Sciatic nerve (tissue), 2 donors: Measurements from ENCODE around the gene MRPL17. TPM values are rescaled to one million over a fixed set of nuclear protein-coding genes. Genes with fewer than 3 reads are reported as not detected.

Experiments
- ATAC-seq: fragments of 200-7000 bp; cut with Tn5 transposase; one replicate; pipeline ENCODE4 v1.9.1; 2020; ENCODE audit warnings: mild to moderate bottlenecking, moderate library complexity
- DNase-seq: peaks from one replicate; pipeline ENCODE4 v3.0.0-alpha.2; 2020; ENCODE audit warnings: low spot score
- intact Hi-C: fragments of 100-400 bp; cut with DNase I; formaldehyde crosslinking; loops from one replicate; pipeline ENCODE4 v1.14.2; 2022
- total RNA-seq: library from RNA; stranded (reverse); fragmentation: NEBNext Ultra II Directional; extraction: Animal tissue kit (Norgen Biotek cat#: 25700); gene quantifications from one replicate; pipeline ENCODE4 v1.2.1, GENCODE V29; 2021
- donor health status: DM: no; HTN: no; CAD: no.
- donor health status: DM: no; HTN: no; CAD: no.

Gene MRPL17
- total RNA-seq, 1 donor from 2014 or later = 25.5 TPM

GRCh38 chr11:6640036-6640984, 42.8 kb downstream of the MRPL17 start:
- no peak for DNase-seq
- no peak for ATAC-seq
- intact Hi-C loops = no loop called here

- ATAC-seq (no peak), DNase-seq (no peak)
- intact Hi-C loops = no loop called here
Measured at GRCh38 chr11:6638429-6638828, 44.7 kb downstream of the MRPL17 start.

- ATAC-seq (peak; percentile 80), DNase-seq (no peak)
- intact Hi-C loops = no loop called here
Measured at GRCh38 chr11:6637871-6638270, 45.3 kb downstream of the MRPL17 start.

- ATAC-seq (no peak), DNase-seq (no peak)
- intact Hi-C loops = no loop called here
Measured at GRCh38 chr11:6636480-6636879, 46.7 kb downstream of the MRPL17 start.

GRCh38 chr11:6635082-6635932, 47.8 kb downstream of the MRPL17 start:
- intact Hi-C loops = no loop called here
- DNase-seq = peak; percentile 56
- ATAC-seq = peak; percentile 81

GRCh38 chr11:6634534-6634933, 48.6 kb downstream of the MRPL17 start:
- ATAC-seq (no peak), DNase-seq (no peak)
- intact Hi-C loops = no loop called here

- intact Hi-C loops = no loop called here
- ATAC-seq (no peak), DNase-seq (no peak)
Measured at GRCh38 chr11:6633422-6634408, 49.4 kb downstream of the MRPL17 start.

GRCh38 chr11:6632116-6633073, 50.7 kb downstream of the MRPL17 start:
- no peak for ATAC-seq
- intact Hi-C loops = no loop called here
- no peak for DNase-seq

GRCh38 chr11:6631361-6631890, 51.7 kb downstream of the MRPL17 start:
- no peak for ATAC-seq
- intact Hi-C loops = no loop called here
- no peak for DNase-seq

- intact Hi-C loops = no loop called here
- ATAC-seq = no peak
- no peak for DNase-seq
Measured at GRCh38 chr11:6630632-6631291, 52.4 kb downstream of the MRPL17 start.

Other genes starting within 250 kb of the MRPL17 start
- gene HPX, start 242.4 kb downstream of the MRPL17 start, total RNA-seq = 2.8 TPM
- 24.6 TPM for gene TRIM3, start 209.4 kb downstream of the MRPL17 start, total RNA-seq
- 35.0 TPM for gene ARFIP2, start 202.0 kb downstream of the MRPL17 start, total RNA-seq
- 51.5 TPM for gene TIMM10B, start 201.8 kb downstream of the MRPL17 start, total RNA-seq
- 33.1 TPM for gene DNHD1, start 186.1 kb downstream of the MRPL17 start, total RNA-seq
- gene RRP8, start 79.7 kb downstream of the MRPL17 start, total RNA-seq = 20.9 TPM
- gene ILK, start 79.6 kb downstream of the MRPL17 start, total RNA-seq = 208 TPM
- 79.4 TPM for gene TAF10, start 71.1 kb downstream of the MRPL17 start, total RNA-seq
- 100 TPM for gene TPP1, start 63.9 kb downstream of the MRPL17 start, total RNA-seq
- gene DCHS1, start 27.5 kb downstream of the MRPL17 start, total RNA-seq = 22.7 TPM
- gene OR2AG2, start 88.6 kb upstream of the MRPL17 start, total RNA-seq = not detected
- not detected for gene OR2AG1, start 99.7 kb upstream of the MRPL17 start, total RNA-seq
- gene OR6A2, start 116.3 kb upstream of the MRPL17 start, total RNA-seq = 0.18 TPM
- gene OR10A5, start 162.3 kb upstream of the MRPL17 start, total RNA-seq = not detected
- not detected for gene OR10A2, start 179.7 kb upstream of the MRPL17 start, total RNA-seq
- gene OR10A4, start 193.3 kb upstream of the MRPL17 start, total RNA-seq = not detected
- not detected for gene OR2D2, start 209.2 kb upstream of the MRPL17 start, total RNA-seq
- not detected for gene OR2D3, start 237.7 kb upstream of the MRPL17 start, total RNA-seq
- gene ZNF215, start 243.1 kb upstream of the MRPL17 start, total RNA-seq = 0.80 TPM